ENCODE measurements around the gene WDR7.

DNA sequence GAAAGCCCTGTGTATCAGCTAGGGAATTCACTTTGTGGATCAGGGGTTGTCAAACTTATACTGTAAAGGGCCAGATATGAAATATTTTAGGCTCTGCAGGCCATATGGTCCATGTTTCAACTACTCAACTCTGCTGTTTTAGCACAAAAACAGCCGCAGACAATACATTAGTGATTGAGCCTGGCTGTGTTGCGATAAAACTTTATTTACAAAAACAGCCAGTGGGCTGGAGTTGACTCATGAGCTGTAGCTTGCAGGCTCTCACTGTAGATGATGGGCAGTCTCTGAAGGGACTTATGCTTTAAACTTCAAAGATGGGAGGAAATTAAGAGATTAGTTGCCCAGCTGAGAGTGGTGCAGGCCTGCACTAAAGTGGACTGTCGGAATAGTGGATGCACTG, 33.1 kb downstream of the WDR7 start:
- TF ChIP-seq POLR2A (IDR thresholded peaks at IDR 0.05) (no peak), POLR2AphosphoS5 (IDR thresholded peaks at IDR 0.05) (no peak)
- TF ChIP-seq, protein P1, sequence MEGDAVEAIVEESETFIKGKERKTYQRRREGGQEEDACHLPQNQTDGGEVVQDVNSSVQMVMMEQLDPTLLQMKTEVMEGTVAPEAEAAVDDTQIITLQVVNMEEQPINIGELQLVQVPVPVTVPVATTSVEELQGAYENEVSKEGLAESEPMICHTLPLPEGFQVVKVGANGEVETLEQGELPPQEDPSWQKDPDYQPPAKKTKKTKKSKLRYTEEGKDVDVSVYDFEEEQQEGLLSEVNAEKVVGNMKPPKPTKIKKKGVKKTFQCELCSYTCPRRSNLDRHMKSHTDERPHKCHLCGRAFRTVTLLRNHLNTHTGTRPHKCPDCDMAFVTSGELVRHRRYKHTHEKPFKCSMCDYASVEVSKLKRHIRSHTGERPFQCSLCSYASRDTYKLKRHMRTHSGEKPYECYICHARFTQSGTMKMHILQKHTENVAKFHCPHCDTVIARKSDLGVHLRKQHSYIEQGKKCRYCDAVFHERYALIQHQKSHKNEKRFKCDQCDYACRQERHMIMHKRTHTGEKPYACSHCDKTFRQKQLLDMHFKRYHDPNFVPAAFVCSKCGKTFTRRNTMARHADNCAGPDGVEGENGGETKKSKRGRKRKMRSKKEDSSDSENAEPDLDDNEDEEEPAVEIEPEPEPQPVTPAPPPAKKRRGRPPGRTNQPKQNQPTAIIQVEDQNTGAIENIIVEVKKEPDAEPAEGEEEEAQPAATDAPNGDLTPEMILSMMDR (IDR thresholded peaks at IDR 0.05) = no peak
